ENCODE data around the gene SLC8A1.

SLC8A1 gene

GRCh38 chr2:40299781-40300180 is 152.1 kb downstream of the SLC8A1 start:
- DNase-seq, result no peak

GRCh38 chr2:40299173-40299572 is 152.7 kb downstream of the SLC8A1 start:
- no peak for DNase-seq

- no peak for DNase-seq
Measured at GRCh38 chr2:40298026-40298425, 153.9 kb downstream of the SLC8A1 start.

- no peak for DNase-seq
Measured at GRCh38 chr2:40292291-40292690, 159.6 kb downstream of the SLC8A1 start.

GRCh38 chr2:40289771-40290404 is 162.0 kb downstream of the SLC8A1 start:
- DNase-seq, result no peak

- no peak for DNase-seq
Measured at GRCh38 chr2:40287773-40288172, 164.1 kb downstream of the SLC8A1 start.

GRCh38 chr2:40287195-40287594 is 164.7 kb downstream of the SLC8A1 start:
- DNase-seq, result no peak

GRCh38 chr2:40286721-40287120 is 165.2 kb downstream of the SLC8A1 start:
- DNase-seq, result no peak

- DNase-seq, result no peak
Measured at GRCh38 chr2:40285391-40285790, 166.5 kb downstream of the SLC8A1 start.

GRCh38 chr2:40284797-40285196 is 167.1 kb downstream of the SLC8A1 start:
- no peak for DNase-seq

- no peak for DNase-seq
Measured at GRCh38 chr2:40283111-40283909, 168.6 kb downstream of the SLC8A1 start.

- no peak for DNase-seq
Measured at GRCh38 chr2:40282428-40282827, 169.5 kb downstream of the SLC8A1 start.

GRCh38 chr2:40281021-40281940 is 170.6 kb downstream of the SLC8A1 start:
- no peak for DNase-seq

- DNase-seq, result no peak
Measured at GRCh38 chr2:40279482-40279881, 172.4 kb downstream of the SLC8A1 start.

GRCh38 chr2:40279001-40279400 is 172.9 kb downstream of the SLC8A1 start:
- DNase-seq, result no peak

GRCh38 chr2:40276076-40276475 is 175.8 kb downstream of the SLC8A1 start:
- no peak for DNase-seq

GRCh38 chr2:40274270-40274669 is 177.6 kb downstream of the SLC8A1 start:
- DNase-seq, result no peak

- DNase-seq, result no peak
Measured at GRCh38 chr2:40273734-40274182, 178.1 kb downstream of the SLC8A1 start.

- DNase-seq, result no peak
Measured at GRCh38 chr2:40271094-40271493, 180.8 kb downstream of the SLC8A1 start.

GRCh38 chr2:40270372-40270771 is 181.5 kb downstream of the SLC8A1 start:
- no peak for DNase-seq

GRCh38 chr2:40268566-40268965 is 183.3 kb downstream of the SLC8A1 start:
- DNase-seq, result no peak

- DNase-seq, result no peak
Measured at GRCh38 chr2:40266201-40266600, 185.7 kb downstream of the SLC8A1 start.

GRCh38 chr2:40265602-40266001 is 186.3 kb downstream of the SLC8A1 start:
- no peak for DNase-seq

Data from activated effector memory CD4-positive, alpha-beta T cell treated with Interleukin-2 at 50 U/mL for 16 hours (primary cell).